ENCODE data around the gene ALKBH4.
"Not testable (repeated sequence)": the region's sequence is repeated elsewhere in the genome, so short reads cannot be mapped to it uniquely, and the experiment has no call there.

The ALKBH4 gene

DNA sequence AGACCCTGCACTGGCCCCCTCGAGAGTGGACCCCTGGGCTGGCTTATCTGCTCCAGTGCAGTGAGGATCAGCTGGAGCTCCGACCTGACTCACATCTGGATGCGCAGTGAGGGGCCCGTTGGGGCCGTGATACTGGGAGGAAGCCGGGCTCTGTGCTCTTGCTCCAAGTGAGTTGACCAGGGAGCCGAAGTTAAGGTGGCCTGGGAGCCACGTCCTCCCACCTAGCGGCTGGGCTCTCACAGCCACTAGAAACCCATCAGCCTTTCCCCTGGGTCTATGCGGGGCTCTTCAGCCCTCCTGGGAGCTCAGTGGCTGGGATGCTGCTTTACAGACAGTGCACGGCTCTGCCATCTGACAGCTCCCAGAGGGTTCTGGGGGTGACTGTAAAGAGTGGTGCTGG lies 9.1 kb downstream of the ALKBH4 start:
- Histone ChIP-seq H3K4me2 (ENCODE audit: low read depth, low read length, poor library complexity, severe bottlenecking) (no peak overlapping the region), H3F3A (ENCODE audit: low read depth) (no peaks in the 10 kb centered on the region), H3K4me1 (ENCODE audit: insufficient read depth, low read length, poor library complexity, severe bottlenecking) (no peaks in the 10 kb centered on the region), H4K20me1 (ENCODE audit: insufficient read depth, low read length, poor library complexity, severe bottlenecking) (no peaks in the 10 kb centered on the region), H3K9me3 (ENCODE audit: insufficient read depth, low read depth, low read length) (no peaks in the 10 kb centered on the region), H3K9ac (ENCODE audit: low read depth, low read length, poor library complexity, severe bottlenecking) (no peak overlapping the region), H3K36me3 (ENCODE audit: insufficient read depth, low read length) (peaks cover 11% of the 10 kb centered on the region; the same call in 1 of the 2 replicates), H3K79me2 (ENCODE audit: insufficient read depth, low read length) (no peaks in the 10 kb centered on the region), H3K27me3 (ENCODE audit: insufficient read depth, low read length, poor library complexity, severe bottlenecking) (no peaks in the 10 kb centered on the region), H3K4me3 (ENCODE audit: low read length, poor library complexity, severe bottlenecking) (no peak overlapping the region), H2AFZ (ENCODE audit: low read length) (no peak overlapping the region), H3K9me2 (replicated peaks; ENCODE audit: low read depth, low read length) (no peaks in the 10 kb centered on the region)
- TF ChIP-seq EZH2phosphoT487 (IDR thresholded peaks at IDR 0.05; ENCODE audit: borderline replicate concordance) = no peak
- TF ChIP-seq, protein P1, sequence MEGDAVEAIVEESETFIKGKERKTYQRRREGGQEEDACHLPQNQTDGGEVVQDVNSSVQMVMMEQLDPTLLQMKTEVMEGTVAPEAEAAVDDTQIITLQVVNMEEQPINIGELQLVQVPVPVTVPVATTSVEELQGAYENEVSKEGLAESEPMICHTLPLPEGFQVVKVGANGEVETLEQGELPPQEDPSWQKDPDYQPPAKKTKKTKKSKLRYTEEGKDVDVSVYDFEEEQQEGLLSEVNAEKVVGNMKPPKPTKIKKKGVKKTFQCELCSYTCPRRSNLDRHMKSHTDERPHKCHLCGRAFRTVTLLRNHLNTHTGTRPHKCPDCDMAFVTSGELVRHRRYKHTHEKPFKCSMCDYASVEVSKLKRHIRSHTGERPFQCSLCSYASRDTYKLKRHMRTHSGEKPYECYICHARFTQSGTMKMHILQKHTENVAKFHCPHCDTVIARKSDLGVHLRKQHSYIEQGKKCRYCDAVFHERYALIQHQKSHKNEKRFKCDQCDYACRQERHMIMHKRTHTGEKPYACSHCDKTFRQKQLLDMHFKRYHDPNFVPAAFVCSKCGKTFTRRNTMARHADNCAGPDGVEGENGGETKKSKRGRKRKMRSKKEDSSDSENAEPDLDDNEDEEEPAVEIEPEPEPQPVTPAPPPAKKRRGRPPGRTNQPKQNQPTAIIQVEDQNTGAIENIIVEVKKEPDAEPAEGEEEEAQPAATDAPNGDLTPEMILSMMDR (conservative IDR thresholded peaks at IDR 0.05; ENCODE audit: low read length) = no peak

DNA sequence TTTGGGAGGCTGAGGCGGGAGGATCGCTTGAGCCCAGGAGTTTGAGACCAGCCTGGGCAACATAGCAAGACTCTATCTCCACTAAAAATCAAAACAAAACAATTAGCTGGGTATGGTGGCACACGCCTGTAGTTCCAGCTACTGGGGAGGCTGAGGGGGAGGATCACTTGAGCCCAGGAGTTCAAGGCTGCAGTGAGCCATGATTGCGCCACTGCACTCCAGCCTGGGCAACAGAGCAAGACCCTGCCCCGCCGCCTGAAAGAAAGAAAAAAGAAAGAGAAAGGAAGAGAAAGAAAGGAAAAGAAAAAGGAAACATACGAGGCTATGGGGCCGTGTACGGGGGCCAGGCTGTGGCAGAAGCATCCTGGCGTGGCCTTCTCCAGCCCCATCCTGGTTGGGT lies 9.7 kb downstream of the ALKBH4 start:
- peaks cover 11% of the 10 kb centered on the region; the same call in 1 of the 2 replicates for H3K36me3 ChIP-seq (ENCODE audit: insufficient read depth, low read length)
- H3K79me2 ChIP-seq (ENCODE audit: insufficient read depth, low read length); H3K9me2 ChIP-seq (replicated peaks; ENCODE audit: low read depth, low read length); H3K4me1 ChIP-seq (ENCODE audit: insufficient read depth, low read length, poor library complexity, severe bottlenecking); H3K27me3 ChIP-seq (ENCODE audit: insufficient read depth, low read length, poor library complexity, severe bottlenecking); H3K4me3 ChIP-seq (ENCODE audit: low read length, poor library complexity, severe bottlenecking); H3K4me2 ChIP-seq (ENCODE audit: low read depth, low read length, poor library complexity, severe bottlenecking); H3K9me3 ChIP-seq (ENCODE audit: insufficient read depth, low read depth, low read length); H3F3A ChIP-seq (ENCODE audit: low read depth); H3K9ac ChIP-seq (ENCODE audit: low read depth, low read length, poor library complexity, severe bottlenecking); H4K20me1 ChIP-seq (ENCODE audit: insufficient read depth, low read length, poor library complexity, severe bottlenecking); H2AFZ ChIP-seq (ENCODE audit: low read length): not testable (repeated sequence)

DNA sequence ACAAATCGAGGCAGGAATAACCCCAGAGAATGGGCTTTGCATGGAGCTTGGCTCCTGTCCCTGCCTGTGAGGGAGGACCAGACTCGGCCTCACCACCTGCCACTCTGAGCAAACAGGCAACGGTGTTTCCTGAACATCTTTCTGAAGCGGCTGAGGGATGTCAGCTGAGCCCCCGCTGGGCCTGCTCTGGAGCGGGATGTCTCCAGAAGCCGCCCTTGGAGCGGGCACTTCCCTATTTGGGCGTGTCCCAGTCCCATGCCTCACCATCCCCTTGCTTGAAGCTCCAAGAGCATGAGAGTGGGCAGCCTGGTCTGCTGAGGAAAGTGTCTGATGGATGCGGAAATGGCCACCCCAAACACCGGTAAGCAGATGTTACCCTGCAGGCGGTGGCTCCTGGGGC lies 10.2 kb downstream of the ALKBH4 start:
- H3K9me2 ChIP-seq (replicated peaks; ENCODE audit: low read depth, low read length) = no peaks in the 10 kb centered on the region
- no peaks in the 10 kb centered on the region for H4K20me1 ChIP-seq (ENCODE audit: insufficient read depth, low read length, poor library complexity, severe bottlenecking)
- H3K4me1 ChIP-seq (ENCODE audit: insufficient read depth, low read length, poor library complexity, severe bottlenecking) = no peaks in the 10 kb centered on the region
- no peaks in the 10 kb centered on the region for H3K9me3 ChIP-seq (ENCODE audit: insufficient read depth, low read depth, low read length)
- no peak overlapping the region for H3K9ac ChIP-seq (ENCODE audit: low read depth, low read length, poor library complexity, severe bottlenecking)
- H3K27me3 ChIP-seq (ENCODE audit: insufficient read depth, low read length, poor library complexity, severe bottlenecking) = no peaks in the 10 kb centered on the region
- peaks cover 11% of the 10 kb centered on the region; the same call in 1 of the 2 replicates for H3K36me3 ChIP-seq (ENCODE audit: insufficient read depth, low read length)
- no peaks in the 10 kb centered on the region for H3F3A ChIP-seq (ENCODE audit: low read depth)
- no peak for TF ChIP-seq EZH2phosphoT487 (IDR thresholded peaks at IDR 0.05; ENCODE audit: borderline replicate concordance)
- H2AFZ ChIP-seq (ENCODE audit: low read length) = no peak overlapping the region
- no peaks in the 10 kb centered on the region for H3K79me2 ChIP-seq (ENCODE audit: insufficient read depth, low read length)
- no peak overlapping the region for H3K4me3 ChIP-seq (ENCODE audit: low read length, poor library complexity, severe bottlenecking)
- H3K4me2 ChIP-seq (ENCODE audit: low read depth, low read length, poor library complexity, severe bottlenecking) = no peak overlapping the region

DNA sequence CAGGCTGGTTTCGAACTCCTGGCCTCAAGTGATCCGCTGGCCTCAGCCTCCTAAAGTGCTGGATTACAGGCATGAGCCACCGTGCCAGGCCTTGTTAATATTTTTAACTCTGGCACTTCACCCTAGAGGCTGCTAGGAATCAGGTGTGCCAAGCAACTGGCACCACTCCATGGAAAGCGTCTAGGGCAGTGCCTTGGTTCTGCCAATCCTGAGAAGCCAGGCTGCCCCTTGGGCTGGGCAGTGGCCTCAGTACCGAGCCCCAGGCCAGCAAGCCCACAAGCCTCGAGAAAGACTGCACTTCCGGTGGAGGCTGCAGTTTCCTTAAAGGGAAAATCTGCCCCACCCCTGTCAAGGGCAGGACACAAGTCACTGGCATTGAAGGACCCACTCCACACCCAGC lies 11.3 kb downstream of the ALKBH4 start:
- H3K79me2 ChIP-seq (ENCODE audit: insufficient read depth, low read length) = no peaks in the 10 kb centered on the region
- no peaks in the 10 kb centered on the region for H3F3A ChIP-seq (ENCODE audit: low read depth)
- H3K4me3 ChIP-seq (ENCODE audit: low read length, poor library complexity, severe bottlenecking) = no peak overlapping the region
- no peak for TF ChIP-seq EZH2phosphoT487 (IDR thresholded peaks at IDR 0.05; ENCODE audit: borderline replicate concordance)
- TF ChIP-seq, protein P1 (conservative IDR thresholded peaks at IDR 0.05; ENCODE audit: low read length) = no peak
- no peak overlapping the region for H3K4me2 ChIP-seq (ENCODE audit: low read depth, low read length, poor library complexity, severe bottlenecking)
- no peak overlapping the region for H3K9ac ChIP-seq (ENCODE audit: low read depth, low read length, poor library complexity, severe bottlenecking)
- no peaks in the 10 kb centered on the region for H4K20me1 ChIP-seq (ENCODE audit: insufficient read depth, low read length, poor library complexity, severe bottlenecking)
- H3K9me2 ChIP-seq (replicated peaks; ENCODE audit: low read depth, low read length) = no peaks in the 10 kb centered on the region
- H3K4me1 ChIP-seq (ENCODE audit: insufficient read depth, low read length, poor library complexity, severe bottlenecking) = no peaks in the 10 kb centered on the region
- peaks cover 11% of the 10 kb centered on the region; the same call in 1 of the 2 replicates for H3K36me3 ChIP-seq (ENCODE audit: insufficient read depth, low read length)
- H3K27me3 ChIP-seq (ENCODE audit: insufficient read depth, low read length, poor library complexity, severe bottlenecking) = no peaks in the 10 kb centered on the region
- no peaks in the 10 kb centered on the region for H3K9me3 ChIP-seq (ENCODE audit: insufficient read depth, low read depth, low read length)
- no peak overlapping the region for H2AFZ ChIP-seq (ENCODE audit: low read length)

All from Loucy (cell line).